Effector memory CD8-positive, alpha-beta T cell (primary cell): ENCODE measurements around the gene COMMD3.

Source experiments
- ATAC-seq: fragments of 150-1000 bp; cut with Tn5 transposase; replicated peaks from 2 replicates; pipeline ENCODE4 v1.10.0; 2021; ENCODE audit warnings: mild to moderate bottlenecking, moderate library complexity
- DNase-seq, 3 experiments: peaks; one replicate each; pipeline ENCODE4 v3.0.0; 2021
- H3K27ac Mint-ChIP-seq, 2 donors: one replicate each; pipeline ENCODE4 v1.8.0; 2022; ENCODE audit warnings: mild to moderate bottlenecking in 2 of 2, mixed read lengths in 2 of 2, moderate library complexity in 2 of 2
- H3K27me3 Mint-ChIP-seq, 2 donors: one replicate each; pipeline ENCODE4 v1.8.0; 2022; ENCODE audit warnings: mixed read lengths in 2 of 2
- H3K36me3 Mint-ChIP-seq: one replicate; pipeline ENCODE4 v1.8.0; 2022; ENCODE audit warnings: mild to moderate bottlenecking, moderate library complexity, mixed read lengths; ENCODE audit not compliant: insufficient read depth
- H3K4me1 Mint-ChIP-seq, 2 donors: one replicate each; pipeline ENCODE4 v1.8.0; 2022; ENCODE audit warnings: low read depth in 2 of 2, mixed read lengths in 2 of 2
- H3K4me3 Mint-ChIP-seq, 2 donors: one replicate each; pipeline ENCODE4 v1.8.0; 2022; ENCODE audit warnings: mild to moderate bottlenecking in 2 of 2, mixed read lengths in 2 of 2, moderate library complexity in 2 of 2
- H3K9me3 Mint-ChIP-seq, 2 donors: one replicate each; pipeline ENCODE4 v1.8.0; 2022; ENCODE audit warnings: mixed read lengths in 2 of 2

COMMD3 gene

GRCh38 chr10:22335173-22335933 lies 19.2 kb downstream of the COMMD3 start:
- Mint-ChIP-seq H3K4me3 (peak overlapping the region; percentile 83 to 84), H3K9me3 (no peaks in the 10 kb centered on the region), H3K36me3 (peaks cover 49% of the 10 kb centered on the region), H3K4me1 (peaks cover 17 to 23% of the 10 kb centered on the region in 2 donors), H3K27ac (peak overlapping the region; percentile 91 to 97), H3K27me3 (peaks cover 24 to 34% of the 10 kb centered on the region in 2 donors)
- peak; percentile 85 for ATAC-seq
- peak; percentile 62 to 68 (median 67) for DNase-seq

- Mint-ChIP-seq H3K27me3 (peaks cover 43 to 57% of the 10 kb centered on the region in 2 donors), H3K4me3 (no peak overlapping the region), H3K9me3 (no peaks in the 10 kb centered on the region), H3K4me1 (peaks cover 9 to 14% of the 10 kb centered on the region in 2 donors), H3K36me3 (peaks cover 55% of the 10 kb centered on the region), H3K27ac (no peak overlapping the region)
- DNase-seq = no peak
- no peak for ATAC-seq
Measured at GRCh38 chr10:22338185-22338900, 22.2 kb downstream of the COMMD3 start.

GRCh38 chr10:22338931-22339330 lies 22.7 kb downstream of the COMMD3 start:
- DNase-seq (no peak), ATAC-seq (no peak)
- H3K27ac Mint-ChIP-seq = no peak overlapping the region
- peaks cover 4 to 8% of the 10 kb centered on the region in 2 donors for H3K4me1 Mint-ChIP-seq
- H3K27me3 Mint-ChIP-seq = peaks cover 49 to 63% of the 10 kb centered on the region in 2 donors
- H3K4me3 Mint-ChIP-seq = no peak overlapping the region
- no peaks in the 10 kb centered on the region for H3K9me3 Mint-ChIP-seq
- peaks cover 49% of the 10 kb centered on the region for H3K36me3 Mint-ChIP-seq

GRCh38 chr10:22339761-22340328 lies 23.7 kb downstream of the COMMD3 start:
- no peak for ATAC-seq
- H3K36me3 Mint-ChIP-seq = peaks cover 51% of the 10 kb centered on the region
- peaks cover 58 to 72% of the 10 kb centered on the region in 2 donors for H3K27me3 Mint-ChIP-seq

GRCh38 chr10:22340329-22341189 lies 24.4 kb downstream of the COMMD3 start:
- Mint-ChIP-seq H3K27me3 (peaks cover 59 to 75% of the 10 kb centered on the region in 2 donors), H3K9me3 (no peaks in the 10 kb centered on the region), H3K4me1 (peaks cover 4 to 6% of the 10 kb centered on the region in 2 donors), H3K27ac (peak overlapping the region; percentile 92 to 94), H3K4me3 (peak overlapping the region; percentile 84 to 86), H3K36me3 (peaks cover 50% of the 10 kb centered on the region)
- DNase-seq = peak; percentile 45 to 69 (median 54)
- peak; percentile 50 for ATAC-seq

More at GRCh38 chr10:22339761-22340328, 23.7 kb downstream of the COMMD3 start:
- Mint-ChIP-seq H3K27ac (peak overlapping the region; percentile 92 to 94), H3K4me1 (peaks cover 4 to 8% of the 10 kb centered on the region in 2 donors), H3K9me3 (no peaks in the 10 kb centered on the region), H3K4me3 (peak overlapping the region; percentile 84 to 86)
- no peak for DNase-seq

GRCh38 chr10:22341190-22341925 lies 25.2 kb downstream of the COMMD3 start:
- H3K27ac Mint-ChIP-seq = no peak overlapping the region

GRCh38 chr10:22341926-22342196 lies 25.7 kb downstream of the COMMD3 start:
- no peak for DNase-seq
- Mint-ChIP-seq H3K4me1 (peaks cover 2 to 4% of the 10 kb centered on the region in 2 donors), H3K27ac (no peak overlapping the region), H3K4me3 (peak overlapping the region in 1 of 2 donors; percentile 86), H3K9me3 (no peaks in the 10 kb centered on the region), H3K27me3 (peaks cover 66 to 75% of the 10 kb centered on the region in 2 donors), H3K36me3 (peaks cover 44% of the 10 kb centered on the region)
- no peak for ATAC-seq

More at GRCh38 chr10:22341190-22341925, 25.2 kb downstream of the COMMD3 start:
- Mint-ChIP-seq H3K9me3 (no peaks in the 10 kb centered on the region), H3K4me1 (peaks cover 4% of the 10 kb centered on the region in 2 donors), H3K4me3 (peak overlapping the region; percentile 84 to 86), H3K36me3 (peaks cover 49% of the 10 kb centered on the region), H3K27me3 (peaks cover 65 to 75% of the 10 kb centered on the region in 2 donors)
- ATAC-seq (no peak), DNase-seq (no peak)

- Mint-ChIP-seq H3K36me3 (peaks cover 39% of the 10 kb centered on the region), H3K27ac (no peak overlapping the region), H3K9me3 (no peaks in the 10 kb centered on the region), H3K4me3 (peak overlapping the region in 1 of 2 donors; percentile 86), H3K27me3 (peaks cover 66 to 75% of the 10 kb centered on the region in 2 donors), H3K4me1 (peaks cover 2 to 4% of the 10 kb centered on the region in 2 donors)
- DNase-seq (no peak), ATAC-seq (no peak)
Measured at GRCh38 chr10:22342421-22342820, 26.2 kb downstream of the COMMD3 start.

GRCh38 chr10:22343731-22344130 lies 27.5 kb downstream of the COMMD3 start:
- no peak overlapping the region for H3K27ac Mint-ChIP-seq

GRCh38 chr10:22344249-22344648 lies 28.1 kb downstream of the COMMD3 start:
- Mint-ChIP-seq H3K4me1 (peaks cover 2 to 4% of the 10 kb centered on the region in 2 donors), H3K27me3 (peaks cover 52 to 64% of the 10 kb centered on the region in 2 donors), H3K4me3 (no peak overlapping the region), H3K36me3 (peaks cover 38% of the 10 kb centered on the region), H3K9me3 (no peaks in the 10 kb centered on the region), H3K27ac (no peak overlapping the region)
- no peak for ATAC-seq
- no peak for DNase-seq

More at GRCh38 chr10:22343731-22344130, 27.5 kb downstream of the COMMD3 start:
- no peak overlapping the region for H3K4me3 Mint-ChIP-seq
- peaks cover 2 to 4% of the 10 kb centered on the region in 2 donors for H3K4me1 Mint-ChIP-seq
- H3K27me3 Mint-ChIP-seq = peaks cover 56 to 66% of the 10 kb centered on the region in 2 donors
- peaks cover 38% of the 10 kb centered on the region for H3K36me3 Mint-ChIP-seq
- DNase-seq (no peak), ATAC-seq (no peak)
- H3K9me3 Mint-ChIP-seq = no peaks in the 10 kb centered on the region

- Mint-ChIP-seq H3K9me3 (no peaks in the 10 kb centered on the region), H3K4me3 (peak overlapping the region; percentile 26 to 35), H3K27ac (no peak overlapping the region), H3K27me3 (peaks cover 52 to 64% of the 10 kb centered on the region in 2 donors), H3K36me3 (peaks cover 33% of the 10 kb centered on the region), H3K4me1 (peaks cover 2 to 4% of the 10 kb centered on the region in 2 donors)
- ATAC-seq = no peak
- DNase-seq = no peak
Measured at GRCh38 chr10:22344781-22345300, 28.7 kb downstream of the COMMD3 start.
